Type B pancreatic cell (in vitro differentiated cells): ENCODE measurements around the gene GPC2. TPM values are rescaled to one million over a fixed set of nuclear protein-coding genes. Genes with fewer than 3 reads are reported as not detected.

ENCODE experiments used
- DNase-seq: peaks from one replicate; pipeline ENCODE4 v3.0.0; 2021; ENCODE audit warnings: mixed read lengths; ENCODE audit not compliant: unreplicated experiment; ENCODE audit errors: extremely low spot score
- H3K27ac Mint-ChIP-seq: 2 replicates; pipeline ENCODE4 v1.8.0; 2021; ENCODE audit warnings: mild to moderate bottlenecking, mixed read lengths
- H3K27me3 Mint-ChIP-seq: 2 replicates; pipeline ENCODE4 v1.8.0; 2021; ENCODE audit warnings: mixed read lengths
- H3K36me3 Mint-ChIP-seq: 2 replicates; pipeline ENCODE4 v1.8.0; 2021; ENCODE audit warnings: mixed read lengths
- H3K4me1 Mint-ChIP-seq: one replicate; pipeline ENCODE4 v1.8.0; 2021; ENCODE audit warnings: mixed read lengths; ENCODE audit not compliant: unreplicated experiment
- H3K4me3 Mint-ChIP-seq: 2 replicates; pipeline ENCODE4 v1.8.0; 2021; ENCODE audit warnings: mild to moderate bottlenecking, mixed read lengths
- H3K9me3 Mint-ChIP-seq: 2 replicates; pipeline ENCODE4 v1.8.0; 2021; ENCODE audit warnings: mixed read lengths
- total RNA-seq: library from RNA; stranded (reverse); gene quantifications from 2 replicates; pipeline ENCODE4 v1.2.1, GENCODE V29; 2021; ENCODE audit warnings: low replicate concordance
- TF ChIP-seq, protein P1 (sequence below): fragments of 200-600 bp; sonication (generic); conservative IDR thresholded peaks from 2 replicates; pipeline ENCODE4 v1.5.0; 2021; ENCODE audit warnings: antibody characterized with exemption, mild to moderate bottlenecking

The GPC2 gene
- total RNA-seq, 1 donor from 2014 or later, result 53.3 TPM

DNA sequence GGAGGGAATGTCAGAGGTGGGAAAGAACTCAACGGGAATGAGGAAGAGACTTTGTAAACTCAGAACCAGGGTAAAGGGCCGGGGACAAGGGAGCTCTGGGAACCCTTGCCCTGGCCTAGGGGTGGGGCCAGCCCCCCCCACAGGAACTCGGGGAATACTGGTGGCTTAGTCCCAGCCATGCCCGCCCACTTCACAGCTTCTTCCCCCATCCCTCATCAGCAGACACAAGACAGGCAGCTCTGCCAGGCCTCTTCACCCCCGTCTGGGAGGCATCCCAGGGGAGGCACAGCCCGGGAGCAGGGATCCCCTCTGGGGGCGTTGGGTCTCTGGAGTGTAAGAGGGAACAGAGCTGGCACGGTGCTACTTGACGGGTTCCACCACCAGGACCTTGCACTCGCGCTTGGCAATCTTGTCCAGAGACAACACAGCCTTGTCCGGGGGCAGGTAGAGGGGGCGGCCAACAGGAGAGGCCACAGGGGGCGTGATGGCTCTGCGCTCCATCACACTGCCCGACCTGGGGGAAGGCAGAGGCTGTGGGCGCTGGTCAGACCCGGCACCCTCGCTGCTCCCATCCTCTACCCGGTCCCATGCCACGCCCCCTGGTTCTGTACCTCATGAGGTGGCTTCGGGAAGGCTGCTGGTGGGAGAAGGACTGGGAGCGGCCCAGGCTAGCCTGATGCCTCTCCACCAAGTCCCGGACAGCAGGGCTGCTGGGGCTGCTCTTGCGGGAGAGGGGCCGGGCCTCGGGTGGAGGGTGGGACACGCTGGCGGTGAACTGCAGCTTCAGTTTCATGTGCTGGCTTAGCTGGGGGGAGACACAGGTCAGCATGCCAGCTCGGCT is 22.3 kb downstream of the GPC2 start:
- no peak for DNase-seq
- Mint-ChIP-seq H3K27me3 (no peaks in the 10 kb centered on the region), H3K9me3 (no peaks in the 10 kb centered on the region), H3K27ac (no peak overlapping the region), H3K4me3 (no peak overlapping the region), H3K4me1 (peaks cover 16% of the 10 kb centered on the region), H3K36me3 (peaks cover 8% of the 10 kb centered on the region)
- TF ChIP-seq, protein P1, sequence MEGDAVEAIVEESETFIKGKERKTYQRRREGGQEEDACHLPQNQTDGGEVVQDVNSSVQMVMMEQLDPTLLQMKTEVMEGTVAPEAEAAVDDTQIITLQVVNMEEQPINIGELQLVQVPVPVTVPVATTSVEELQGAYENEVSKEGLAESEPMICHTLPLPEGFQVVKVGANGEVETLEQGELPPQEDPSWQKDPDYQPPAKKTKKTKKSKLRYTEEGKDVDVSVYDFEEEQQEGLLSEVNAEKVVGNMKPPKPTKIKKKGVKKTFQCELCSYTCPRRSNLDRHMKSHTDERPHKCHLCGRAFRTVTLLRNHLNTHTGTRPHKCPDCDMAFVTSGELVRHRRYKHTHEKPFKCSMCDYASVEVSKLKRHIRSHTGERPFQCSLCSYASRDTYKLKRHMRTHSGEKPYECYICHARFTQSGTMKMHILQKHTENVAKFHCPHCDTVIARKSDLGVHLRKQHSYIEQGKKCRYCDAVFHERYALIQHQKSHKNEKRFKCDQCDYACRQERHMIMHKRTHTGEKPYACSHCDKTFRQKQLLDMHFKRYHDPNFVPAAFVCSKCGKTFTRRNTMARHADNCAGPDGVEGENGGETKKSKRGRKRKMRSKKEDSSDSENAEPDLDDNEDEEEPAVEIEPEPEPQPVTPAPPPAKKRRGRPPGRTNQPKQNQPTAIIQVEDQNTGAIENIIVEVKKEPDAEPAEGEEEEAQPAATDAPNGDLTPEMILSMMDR, result no peak

DNA sequence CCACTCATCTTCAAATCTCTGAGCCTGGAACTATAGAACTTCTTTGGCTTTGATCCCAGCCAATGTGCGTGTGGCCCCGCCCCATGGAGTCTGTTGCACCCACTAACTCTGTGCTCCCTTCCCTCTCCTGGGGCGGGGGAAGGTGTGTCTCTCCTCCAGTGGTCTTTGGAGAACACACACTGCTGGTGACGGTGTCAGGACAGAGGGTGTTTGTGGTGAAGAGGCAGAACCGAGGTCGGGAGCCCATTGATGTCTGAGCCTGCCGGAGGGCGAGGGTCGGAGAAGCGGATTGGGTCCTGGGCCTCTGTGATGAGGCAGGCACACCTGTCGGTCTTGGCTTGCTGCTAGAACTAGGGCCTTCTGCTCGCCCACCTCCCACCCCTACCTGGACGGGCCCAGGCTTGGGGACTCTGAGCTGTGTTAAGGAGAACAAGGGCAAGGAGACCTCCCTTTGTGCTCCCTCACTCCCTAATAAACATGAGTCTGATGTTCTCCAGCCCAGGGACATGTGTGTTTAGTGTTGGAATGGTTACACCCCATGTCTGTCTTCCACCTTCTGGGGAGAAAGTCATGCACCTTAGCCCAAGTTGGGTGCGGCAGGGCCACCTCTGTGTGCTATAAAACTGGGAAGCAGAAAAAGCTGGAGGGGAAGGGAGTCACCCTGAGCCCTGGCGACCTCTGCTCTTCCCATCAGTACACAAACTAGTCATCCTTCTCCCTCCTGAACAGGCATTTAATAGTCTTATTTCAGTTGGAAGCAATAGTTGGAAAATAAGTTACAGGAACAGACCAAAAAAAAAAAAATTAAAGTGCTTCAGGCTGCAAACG is 23.3 kb downstream of the GPC2 start:
- no peaks in the 10 kb centered on the region for H3K27me3 Mint-ChIP-seq
- TF ChIP-seq, protein P1, result no peak
- peaks cover 12% of the 10 kb centered on the region for H3K4me1 Mint-ChIP-seq
- DNase-seq, result no peak
- peaks cover 8% of the 10 kb centered on the region for H3K36me3 Mint-ChIP-seq
- peak overlapping the region; percentile 56 for H3K27ac Mint-ChIP-seq
- no peak overlapping the region for H3K4me3 Mint-ChIP-seq
- H3K9me3 Mint-ChIP-seq, result no peaks in the 10 kb centered on the region

DNA sequence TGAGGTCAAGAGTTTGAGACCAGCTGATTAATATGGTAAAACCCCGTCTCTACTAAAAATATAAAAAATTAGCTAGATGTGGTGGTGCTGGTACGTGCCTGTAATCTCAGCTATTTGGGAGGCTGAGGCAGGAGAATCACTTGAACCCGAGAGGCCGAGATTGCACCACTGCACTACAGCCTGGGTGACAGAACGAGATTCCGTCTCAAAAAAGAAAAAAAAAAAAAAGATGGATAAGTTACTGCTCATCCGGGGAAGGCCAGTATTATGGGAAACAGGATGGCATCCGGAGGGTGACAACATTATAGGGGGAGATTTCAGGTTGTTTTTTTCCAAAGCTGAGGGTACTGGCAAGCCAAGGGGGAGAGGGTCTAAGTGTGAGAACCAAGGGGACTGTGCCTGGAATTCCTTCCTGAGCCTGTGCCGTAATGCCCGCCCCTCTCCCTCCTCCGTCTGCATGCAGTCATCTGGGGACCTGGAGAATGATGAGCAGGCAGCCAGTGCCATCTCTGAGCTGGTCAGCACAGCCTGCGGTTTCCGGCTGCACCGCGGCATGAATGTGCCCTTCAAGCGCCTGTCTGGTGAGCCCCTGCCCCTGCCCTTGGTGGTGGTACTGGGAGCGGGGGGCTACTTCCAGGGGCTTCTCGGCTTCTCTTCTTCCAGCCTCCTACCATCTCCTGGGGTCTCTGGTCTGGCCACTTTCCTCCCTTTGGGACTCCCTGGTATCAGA is 24.1 kb downstream of the GPC2 start:
- peaks cover 8% of the 10 kb centered on the region for H3K36me3 Mint-ChIP-seq
- H3K4me3 Mint-ChIP-seq, result no peak overlapping the region

DNA sequence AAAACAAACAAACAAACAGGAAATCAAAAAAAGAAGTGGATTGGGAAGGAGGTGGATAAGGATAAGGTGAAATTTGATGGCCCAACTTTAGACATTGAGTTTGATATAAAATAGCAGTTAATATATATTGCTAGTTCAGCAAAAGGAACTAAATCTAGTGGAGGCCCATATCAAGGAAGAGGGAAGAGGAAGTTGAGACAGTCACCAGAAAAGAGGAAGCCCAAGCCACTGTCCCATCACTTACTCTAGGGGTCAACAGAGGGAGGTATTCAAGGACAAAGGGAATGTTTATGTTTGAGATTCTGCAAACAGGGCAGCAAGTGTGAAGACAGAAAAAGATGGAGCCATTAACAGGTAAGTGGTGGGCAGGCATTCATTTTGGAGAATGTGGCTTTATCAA is 24.8 kb downstream of the GPC2 start:
- TF ChIP-seq, protein P1, result no peak
- peaks cover 13% of the 10 kb centered on the region for H3K4me1 Mint-ChIP-seq
- peaks cover 8% of the 10 kb centered on the region for H3K36me3 Mint-ChIP-seq
- H3K27me3 Mint-ChIP-seq, result no peaks in the 10 kb centered on the region
- H3K27ac Mint-ChIP-seq, result peak overlapping the region; percentile 2
- H3K9me3 Mint-ChIP-seq, result no peaks in the 10 kb centered on the region
- no peak overlapping the region for H3K4me3 Mint-ChIP-seq
- DNase-seq, result no peak

More for the DNA sequence above, 24.1 kb downstream of the GPC2 start:
- peaks cover 17% of the 10 kb centered on the region for H3K4me1 Mint-ChIP-seq
- H3K27me3 Mint-ChIP-seq, result no peaks in the 10 kb centered on the region
- no peak for DNase-seq
- H3K9me3 Mint-ChIP-seq, result no peaks in the 10 kb centered on the region
- no peak overlapping the region for H3K27ac Mint-ChIP-seq
- TF ChIP-seq, protein P1, result no peak

DNA sequence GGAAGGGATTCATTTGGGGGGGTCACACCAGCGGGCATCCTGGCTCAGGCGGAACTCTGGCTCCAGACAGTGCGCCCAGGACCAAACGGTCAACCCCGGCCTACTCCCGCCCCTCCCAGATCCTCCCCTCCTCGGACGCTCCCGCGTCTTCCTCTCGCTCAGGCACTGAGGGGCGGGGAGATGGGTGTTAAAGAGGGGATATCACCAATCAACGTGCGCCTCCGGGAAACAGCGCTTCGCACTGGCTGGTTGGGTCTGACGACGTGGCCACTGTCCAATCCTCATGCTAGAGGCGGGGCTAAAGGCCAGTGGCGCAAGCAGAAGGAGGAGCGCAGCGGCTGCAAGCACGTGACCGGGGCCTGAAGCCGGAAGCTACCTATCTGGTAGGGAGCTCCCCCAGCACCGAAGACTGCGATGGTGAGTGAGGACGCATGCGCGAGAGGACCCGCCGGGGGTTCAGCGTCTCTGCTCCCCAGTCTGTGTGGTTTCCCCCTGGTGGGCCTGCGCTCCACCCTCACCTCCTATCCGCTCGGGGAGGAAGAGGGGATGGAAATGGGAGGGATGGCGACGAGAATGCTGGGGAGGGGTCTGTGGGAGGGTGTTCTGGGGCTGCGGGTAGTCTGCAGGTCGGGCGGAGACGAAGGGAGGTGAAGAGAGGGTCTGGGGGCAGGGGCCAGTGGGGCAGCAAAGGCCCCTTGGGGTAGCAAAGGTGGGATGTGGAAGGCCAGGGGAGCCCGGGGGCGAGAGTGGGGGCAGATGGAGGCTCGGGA is 28.4 kb downstream of the GPC2 start, which contains the start of gene LAMTOR4:
Gene LAMTOR4, plus strand, starts transcription at position 360 of the 770 bp plus-strand sequence. Its CDS starts 55 bp downstream, at position 415.
- TF ChIP-seq, protein P1, result peak; percentile 28
- Mint-ChIP-seq H3K9me3 (no peaks in the 10 kb centered on the region), H3K4me3 (peak within 1 kb of the TSS; percentile 99), H3K27ac (peak within 1 kb of the TSS; percentile 92), H3K27me3 (no peaks in the 10 kb centered on the region), H3K36me3 (peaks cover 8% of the 10 kb centered on the region), H3K4me1 (peaks cover 13% of the 10 kb centered on the region)
- DNase-seq, result peak; percentile 96
